Urothelium cell line (cell line): ENCODE data around the gene ATXN2L.
"Not testable (repeated sequence)": the region's sequence is repeated elsewhere in the genome, so short reads cannot be mapped to it uniquely, and the experiment has no call there.

ENCODE experiments used
- DNase-seq: peaks from one replicate; pipeline ENCODE4 v3.0.0; 2011; ENCODE audit warnings: low spot score, mixed read lengths
- FAIRE-seq: peaks from 2 replicates; lab custom pipeline; 2011; peaks lifted over from hg19 to GRCh38; lab: Jason Lieb, UNC

The ATXN2L gene

DNA sequence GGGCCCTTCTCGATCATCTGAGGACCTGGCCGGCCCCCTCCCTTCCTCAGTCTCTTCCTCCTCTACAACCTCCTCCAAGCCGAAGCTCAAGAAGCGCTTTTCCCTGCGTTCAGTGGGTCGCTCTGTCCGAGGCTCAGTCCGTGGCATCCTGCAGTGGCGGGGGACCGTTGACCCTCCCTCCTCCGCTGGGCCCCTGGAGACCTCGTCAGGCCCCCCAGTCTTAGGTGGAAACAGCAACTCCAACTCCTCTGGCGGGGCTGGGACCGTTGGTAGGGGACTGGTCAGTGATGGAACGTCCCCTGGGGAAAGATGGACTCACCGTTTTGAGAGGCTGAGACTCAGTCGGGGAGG, 43.6 kb downstream of the ATXN2L start:
- DNase-seq = no peak
- FAIRE-seq = no peak

DNA sequence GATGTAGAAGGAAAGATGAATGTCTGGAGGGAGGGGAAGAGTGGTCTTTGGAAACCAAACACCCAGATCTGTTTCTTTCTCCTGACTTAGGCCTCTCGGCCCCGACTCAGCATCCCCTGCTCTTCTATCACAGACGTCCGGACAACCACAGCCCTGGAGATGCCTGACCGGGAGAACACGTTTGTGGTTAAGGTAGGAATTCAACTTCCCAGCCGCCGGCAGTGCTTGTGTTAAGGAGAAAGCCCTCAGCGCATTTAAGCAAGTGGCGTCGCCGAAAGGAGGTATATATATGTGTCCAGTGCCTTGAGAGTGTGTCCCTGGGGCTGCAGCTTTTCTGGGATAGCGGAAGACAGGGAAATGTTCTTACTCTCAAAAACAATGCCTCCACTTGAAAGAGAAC, 44.4 kb downstream of the ATXN2L start:
- DNase-seq = no peak
- no peak for FAIRE-seq

DNA sequence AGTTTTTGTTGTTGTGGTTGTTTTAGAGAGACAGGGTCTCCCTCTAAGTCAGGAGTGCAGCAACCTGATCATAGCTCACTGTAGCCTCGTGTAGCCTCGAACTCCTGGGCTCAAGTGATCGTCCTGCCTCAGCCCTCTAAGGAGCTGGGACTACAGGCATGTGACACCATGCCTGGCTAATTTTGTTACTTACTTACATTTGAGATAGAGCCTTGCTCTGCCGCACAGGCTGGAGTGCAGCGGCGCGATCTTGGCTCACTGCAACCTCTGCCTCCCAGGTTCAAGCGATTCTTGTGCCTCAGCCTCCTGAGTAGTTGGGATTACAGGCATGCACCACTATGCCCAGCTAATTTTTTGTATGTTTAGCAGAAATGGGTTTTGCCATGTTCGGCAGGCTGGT, 44.8 kb downstream of the ATXN2L start:
- FAIRE-seq, DNase-seq: not testable (repeated sequence)

DNA sequence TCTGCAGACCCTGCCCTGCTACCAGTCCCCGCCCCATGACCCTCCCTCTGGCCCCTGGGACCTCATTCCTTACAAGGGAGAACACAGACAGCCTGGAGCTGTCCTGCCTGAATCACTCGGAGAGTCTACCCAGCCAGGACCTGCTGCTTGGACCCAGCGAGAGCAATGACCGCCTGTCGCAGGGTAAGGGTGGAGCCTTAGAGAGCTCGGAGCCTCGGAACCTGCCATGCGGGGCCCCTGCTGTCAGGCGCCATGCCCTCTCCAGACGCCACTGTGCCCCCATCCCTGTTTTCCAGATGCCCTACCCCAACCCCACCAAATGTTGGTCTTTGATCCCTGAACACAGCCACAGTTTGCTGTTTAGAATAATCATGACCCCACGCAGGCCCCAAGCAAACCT, 46.4 kb downstream of the ATXN2L start:
- no peak for FAIRE-seq

DNA sequence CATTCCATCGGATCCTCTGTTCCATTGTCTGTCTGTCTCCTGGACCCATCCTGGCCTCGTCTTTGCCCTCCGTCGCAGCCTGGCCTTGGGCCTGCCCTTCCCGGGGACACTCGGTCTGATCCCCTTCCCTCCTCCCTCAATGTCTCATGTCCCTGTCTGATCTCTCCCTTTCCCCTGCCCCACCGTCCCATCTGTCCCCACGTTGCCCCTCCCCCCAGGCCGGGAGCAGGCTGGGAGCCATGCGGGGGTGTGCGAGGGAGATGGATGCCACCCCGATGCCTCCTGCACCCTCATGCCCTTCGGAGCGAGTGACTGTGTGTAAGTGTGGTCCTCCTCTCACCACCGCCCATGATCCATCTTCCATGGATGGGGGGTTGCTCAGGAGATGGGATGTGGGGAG, 50.2 kb downstream of the ATXN2L start:
- FAIRE-seq (no peak), DNase-seq (no peak)

More for the DNA sequence above, 46.4 kb downstream of the ATXN2L start:
- no peak for DNase-seq

DNA sequence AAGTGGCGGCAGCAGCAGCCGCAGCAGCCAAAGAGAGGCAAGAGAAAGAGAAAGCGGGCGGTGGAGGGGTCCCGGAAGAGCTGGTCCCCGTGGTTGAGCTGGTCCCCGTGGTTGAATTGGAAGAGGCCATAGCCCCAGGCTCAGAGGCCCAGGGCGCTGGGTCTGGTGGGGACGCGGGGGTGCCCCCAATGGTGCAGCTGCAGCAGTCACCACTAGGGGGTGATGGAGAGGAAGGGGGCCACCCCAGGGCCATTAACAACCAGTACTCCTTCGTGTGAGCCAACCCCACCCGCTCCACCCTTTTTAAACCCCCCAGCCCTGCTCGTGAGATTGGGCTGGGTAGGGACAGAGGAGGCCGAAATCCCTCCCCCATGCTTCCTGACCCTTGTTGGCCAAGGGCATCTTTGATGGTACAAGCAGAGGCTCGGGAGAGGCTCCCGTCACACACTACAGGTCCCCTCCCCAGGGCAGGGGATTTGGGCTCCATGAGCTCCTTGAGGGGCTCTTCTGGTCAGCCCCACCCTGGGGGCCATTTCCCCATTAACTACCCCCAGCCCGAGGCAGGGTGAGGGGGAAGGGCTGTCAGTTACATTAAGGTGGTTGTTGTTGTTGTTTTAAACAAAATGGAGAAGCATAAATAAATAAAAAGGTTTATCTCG, 50.9 kb downstream of the ATXN2L start:
- DNase-seq = peak; percentile 51

DNA sequence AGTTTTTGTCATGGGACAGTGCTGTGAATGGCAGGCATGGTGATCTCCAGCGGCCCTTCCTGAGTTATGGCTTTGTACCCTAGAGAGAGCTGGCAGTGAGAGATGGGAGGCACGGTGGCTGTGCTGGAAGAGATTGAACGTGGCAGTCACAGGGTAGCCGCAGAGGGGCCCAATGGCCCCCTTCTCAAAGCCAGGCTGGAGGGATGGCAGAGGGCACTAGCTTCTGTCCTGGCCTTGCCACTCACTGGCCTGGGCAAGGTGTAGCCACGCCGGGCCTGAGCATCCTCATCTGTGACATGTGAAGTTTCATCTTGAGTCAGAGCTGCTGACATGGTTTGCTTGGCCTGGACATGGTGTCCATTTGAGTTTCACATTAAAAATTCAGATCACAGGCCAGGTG, 51.6 kb downstream of the ATXN2L start:
- FAIRE-seq = no peak

More for the DNA sequence above, 50.9 kb downstream of the ATXN2L start:
- no peak for FAIRE-seq

DNA sequence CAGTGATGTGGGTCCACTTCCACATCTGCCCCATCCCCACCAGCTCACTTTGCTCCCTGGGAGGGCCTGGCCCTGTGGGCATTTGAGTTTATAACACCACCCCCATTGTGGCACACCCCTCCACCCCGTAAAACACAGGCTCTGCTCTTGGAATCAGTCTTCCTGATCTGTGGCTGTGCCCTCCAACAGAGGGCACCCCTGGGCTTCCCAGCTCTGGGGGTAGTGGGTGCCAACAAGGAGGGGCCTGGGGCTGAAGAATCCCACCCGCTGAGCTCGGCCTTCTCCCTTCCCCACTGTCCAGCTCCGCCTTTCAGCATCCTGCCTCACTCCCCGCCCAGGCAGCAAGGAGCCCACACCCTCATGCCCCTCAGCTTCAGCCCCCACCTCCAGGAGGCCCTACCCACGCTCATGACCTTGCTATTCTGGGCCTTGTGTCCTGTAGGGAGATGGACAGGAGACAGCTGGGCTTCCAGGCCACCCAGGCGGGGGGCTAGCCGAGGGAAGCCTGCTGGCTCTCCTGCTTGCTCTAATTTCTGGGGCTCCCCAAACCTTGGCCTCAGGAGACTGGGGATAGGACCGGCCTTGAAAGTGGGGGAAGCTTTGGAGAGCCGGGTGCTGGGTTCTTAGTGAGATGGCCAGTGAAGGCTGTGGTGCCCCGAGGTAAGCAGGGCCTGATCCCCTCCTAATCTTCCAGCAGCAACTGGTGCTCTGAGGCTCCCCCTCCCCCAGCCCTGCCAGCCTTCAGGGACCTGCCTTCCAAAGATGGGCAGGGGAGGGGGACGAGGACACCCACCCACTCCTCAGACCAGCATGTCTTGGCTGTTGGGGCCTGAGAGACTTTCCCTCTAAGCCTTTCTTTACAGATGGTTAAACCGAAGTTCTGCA, 52.6 kb downstream of the ATXN2L start:
- DNase-seq (no peak), FAIRE-seq (no peak)

More for the DNA sequence above, 51.6 kb downstream of the ATXN2L start:
- DNase-seq = no peak

DNA sequence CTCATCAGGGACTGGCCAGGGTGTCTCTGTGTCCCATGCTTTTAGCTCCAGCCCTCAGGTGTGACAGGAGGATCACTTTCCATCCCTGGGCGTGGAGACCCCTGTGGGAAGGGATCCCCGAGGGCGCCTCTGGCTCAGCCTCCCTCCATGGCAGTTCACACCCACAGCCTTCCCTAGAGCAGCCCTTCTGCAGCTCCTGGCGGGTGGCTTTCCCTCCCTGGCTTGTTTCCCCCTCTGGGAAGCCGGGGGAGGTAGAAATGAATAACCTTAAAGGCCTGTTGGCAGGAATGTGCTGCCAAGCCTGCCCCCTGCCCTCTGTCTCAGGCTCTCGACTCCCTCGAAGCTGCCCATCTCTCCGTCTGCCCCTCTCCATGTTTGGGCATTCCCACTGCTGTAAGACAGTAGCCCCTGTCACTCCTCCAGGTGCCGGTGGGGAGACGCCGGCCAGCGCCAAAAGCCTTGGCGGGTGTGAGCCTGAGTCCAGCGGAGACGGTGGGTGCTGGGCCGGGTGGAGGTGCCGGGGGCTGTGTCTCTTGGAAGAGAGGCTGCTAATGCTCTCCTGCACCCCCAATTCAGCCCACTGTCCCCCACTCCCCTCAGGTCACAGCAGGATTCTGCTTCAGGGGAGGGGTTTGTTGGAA, 53.3 kb downstream of the ATXN2L start:
- no peak for FAIRE-seq

DNA sequence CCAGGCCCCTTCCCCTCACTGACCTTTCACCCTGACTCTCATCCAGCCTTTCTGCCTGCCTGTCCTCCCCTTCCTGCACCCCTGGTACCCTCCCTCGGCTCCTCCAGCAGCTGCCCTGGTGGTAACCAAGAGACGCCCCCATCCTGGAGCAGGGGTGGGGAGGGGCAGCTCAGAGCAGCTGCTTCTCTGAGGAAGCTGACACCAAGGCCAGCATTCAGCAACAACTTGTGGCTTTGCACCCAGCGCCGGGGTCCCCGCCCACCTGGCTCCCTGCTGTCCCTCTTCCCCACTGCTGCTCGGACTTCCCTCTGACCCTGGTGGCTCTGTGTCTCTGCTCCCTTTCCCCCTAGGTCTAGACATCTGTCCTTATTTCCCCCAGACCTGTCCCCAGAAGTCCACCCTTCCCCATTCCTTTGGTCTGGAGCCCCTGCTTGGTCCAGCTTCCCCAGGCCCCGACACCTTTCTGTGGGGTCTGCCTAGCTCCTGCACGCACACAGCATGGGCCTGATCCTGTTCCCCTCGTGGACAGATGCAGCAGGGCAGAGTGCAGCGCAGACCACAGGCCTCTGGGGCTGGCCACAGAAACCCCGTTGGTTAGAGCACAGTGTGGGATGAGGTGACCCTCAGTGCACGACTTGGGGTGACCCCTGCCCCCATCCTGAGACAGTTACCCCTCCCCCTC, 54.3 kb downstream of the ATXN2L start:
- DNase-seq (no peak), FAIRE-seq (no peak)

More for the DNA sequence above, 53.3 kb downstream of the ATXN2L start:
- no peak for DNase-seq

DNA sequence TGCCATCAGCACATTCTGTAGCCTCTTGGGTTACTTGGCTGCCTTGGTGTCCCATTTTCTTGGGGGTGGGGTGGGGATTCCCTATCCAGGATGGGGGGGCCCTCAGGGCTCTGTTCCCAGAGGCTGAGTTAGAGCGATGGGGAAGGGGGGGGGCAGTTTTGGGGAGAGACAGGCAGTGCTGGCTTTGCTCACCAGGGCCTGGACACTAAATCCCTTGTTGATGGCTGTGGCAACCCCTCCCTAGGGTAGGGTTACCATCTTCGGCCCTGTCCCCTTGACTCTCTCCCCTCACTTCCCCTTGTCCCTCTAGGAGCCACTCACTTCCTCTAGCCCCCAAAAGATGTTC, 54.8 kb downstream of the ATXN2L start:
- FAIRE-seq (no peak), DNase-seq (no peak)

DNA sequence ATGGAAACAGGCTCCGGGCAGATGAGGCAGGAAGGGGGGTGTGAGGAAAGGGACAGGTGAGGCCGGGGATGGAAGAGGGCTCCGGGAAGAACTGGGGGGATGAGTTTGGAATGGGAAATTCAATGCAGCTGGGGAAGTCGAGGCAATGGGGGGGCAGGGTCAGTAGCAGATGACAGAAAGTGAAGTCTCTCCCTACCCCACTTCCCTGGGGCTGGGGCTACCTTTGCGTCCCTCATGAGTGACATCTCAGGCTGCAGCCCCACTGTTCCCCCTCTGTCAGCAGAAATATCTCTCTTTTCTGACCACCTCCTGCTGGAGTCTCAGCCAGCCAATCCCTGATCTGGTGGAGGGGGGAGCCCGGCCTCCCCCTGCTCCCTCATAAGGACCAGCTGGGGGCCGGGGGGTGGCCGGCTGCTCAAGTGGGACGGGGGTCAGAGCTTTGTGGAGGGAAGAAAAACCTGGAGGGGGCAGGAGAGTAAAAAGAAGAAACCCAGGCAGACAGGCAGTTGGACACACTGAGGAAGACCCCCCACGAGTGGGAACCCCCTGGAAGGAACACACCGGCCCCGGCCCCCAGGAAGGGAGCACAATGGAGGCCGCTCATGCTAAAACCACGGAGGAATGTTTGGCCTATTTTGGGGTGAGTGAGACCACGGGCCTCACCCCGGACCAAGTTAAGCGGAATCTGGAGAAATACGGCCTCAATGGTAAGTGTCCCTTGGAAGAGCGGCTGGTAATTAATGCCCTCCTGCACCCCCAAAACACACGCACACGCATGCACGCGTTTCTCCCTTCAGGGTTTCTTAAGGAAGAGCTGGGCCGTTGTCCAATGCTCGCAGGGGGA, 55.5 kb downstream of the ATXN2L start, which contains the start of gene ATP2A1:
Gene ATP2A1, plus strand, starts transcription at position 406 of the 844 bp plus-strand sequence. Its CDS starts 184 bp downstream, at position 590.
- DNase-seq (no peak), FAIRE-seq (no peak)

DNA sequence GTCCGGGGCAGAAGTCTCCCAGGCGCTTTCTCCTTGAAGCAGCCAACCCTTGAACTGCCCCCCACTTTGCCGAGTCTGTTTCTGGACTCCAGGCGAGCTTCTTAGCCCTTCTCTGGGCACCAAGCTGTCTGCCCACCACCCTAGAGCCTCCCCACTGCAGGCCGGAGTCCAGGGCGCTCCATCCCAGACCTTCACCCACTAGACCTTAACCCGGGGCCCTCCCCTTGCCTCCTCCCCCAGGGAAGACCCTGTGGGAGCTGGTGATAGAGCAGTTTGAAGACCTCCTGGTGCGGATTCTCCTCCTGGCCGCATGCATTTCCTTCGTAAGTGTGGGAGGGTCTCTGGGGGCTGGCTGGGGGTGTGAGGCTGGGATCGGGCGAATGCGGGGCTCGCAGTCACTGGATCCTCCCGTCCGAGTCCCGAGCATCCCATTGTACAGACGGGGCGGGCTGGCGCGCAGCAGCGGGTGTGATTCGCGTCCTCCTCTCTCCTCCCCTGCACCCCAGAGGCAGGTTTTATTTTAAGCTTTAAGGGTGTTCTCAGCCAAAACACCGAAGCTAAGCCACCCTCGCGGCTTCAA, 56.6 kb downstream of the ATXN2L start:
- FAIRE-seq = no peak
- DNase-seq = no peak

DNA sequence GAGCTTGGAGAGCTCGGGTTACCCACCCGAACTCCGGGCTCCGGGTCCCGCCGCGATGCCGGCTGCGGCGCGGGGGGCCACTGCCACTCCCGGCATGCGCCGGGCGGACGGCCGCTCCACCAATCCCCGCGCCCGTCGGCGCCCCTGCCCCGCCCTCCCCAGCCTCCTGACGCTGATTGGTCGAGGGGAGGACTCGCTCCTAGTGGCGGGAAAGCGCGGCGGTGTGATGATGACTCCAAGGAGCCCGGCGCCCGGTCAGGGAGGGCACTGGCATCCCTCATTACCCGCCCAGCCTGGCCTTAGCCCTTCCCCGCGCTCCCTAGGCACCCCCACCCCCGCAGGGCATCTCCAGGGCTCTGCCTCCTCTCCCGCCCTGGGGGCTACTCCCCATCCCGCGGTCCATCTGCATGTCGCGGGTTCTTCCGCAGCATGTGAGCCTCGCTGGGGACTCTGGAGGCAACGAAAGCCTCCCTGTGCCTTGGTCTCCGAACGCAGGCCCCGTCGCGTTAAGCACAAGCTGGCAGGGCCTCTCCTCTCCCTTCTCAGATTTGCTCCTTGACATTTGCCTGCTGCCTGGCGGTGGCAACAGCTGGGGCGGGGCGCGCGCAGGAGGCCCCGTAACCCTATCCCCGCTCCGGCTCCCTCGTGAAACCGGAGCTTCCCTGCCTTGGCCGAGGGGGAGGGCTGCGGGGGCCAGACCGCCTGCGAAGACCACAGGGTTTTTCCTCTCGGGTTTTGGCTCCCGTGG, 57.2 kb downstream of the ATXN2L start:
- DNase-seq (peak; percentile 95), FAIRE-seq (peak; percentile 63)

DNA sequence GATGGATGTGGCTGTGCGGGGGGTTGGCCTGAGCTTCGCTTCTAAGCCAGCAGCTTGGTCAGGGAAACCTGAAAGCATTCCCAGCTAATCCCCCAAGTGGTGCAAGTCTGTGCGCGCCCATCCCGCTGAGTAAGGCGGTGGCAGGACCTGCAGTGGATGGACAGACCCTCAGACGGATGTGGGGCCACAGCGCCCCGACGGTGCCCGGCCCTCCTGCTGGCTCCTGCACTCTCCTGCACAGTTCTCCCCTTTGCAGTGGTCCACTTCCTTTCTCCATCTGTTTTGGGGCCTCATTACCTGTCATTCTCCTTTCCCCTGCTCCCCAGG, 57.8 kb downstream of the ATXN2L start:
- DNase-seq (no peak), FAIRE-seq (no peak)

DNA sequence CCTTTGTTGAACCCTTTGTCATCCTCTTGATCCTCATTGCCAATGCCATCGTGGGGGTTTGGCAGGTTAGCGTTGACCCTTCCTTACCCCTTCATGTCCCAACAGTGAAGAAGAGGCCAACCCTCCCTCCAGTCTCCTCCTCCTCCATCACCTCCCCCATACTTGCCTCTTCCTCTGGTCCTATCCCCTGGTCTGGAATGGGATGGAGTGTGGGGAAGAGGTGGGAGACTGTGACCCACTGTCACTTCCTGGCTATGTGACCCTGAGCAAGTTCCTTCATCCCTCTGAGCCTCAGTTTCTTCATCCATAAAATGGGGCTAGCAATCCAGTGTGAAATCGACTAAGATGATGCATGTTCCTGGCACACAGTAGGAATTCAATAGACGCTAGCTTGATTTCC, 58.2 kb downstream of the ATXN2L start:
- FAIRE-seq (no peak), DNase-seq (no peak)

DNA sequence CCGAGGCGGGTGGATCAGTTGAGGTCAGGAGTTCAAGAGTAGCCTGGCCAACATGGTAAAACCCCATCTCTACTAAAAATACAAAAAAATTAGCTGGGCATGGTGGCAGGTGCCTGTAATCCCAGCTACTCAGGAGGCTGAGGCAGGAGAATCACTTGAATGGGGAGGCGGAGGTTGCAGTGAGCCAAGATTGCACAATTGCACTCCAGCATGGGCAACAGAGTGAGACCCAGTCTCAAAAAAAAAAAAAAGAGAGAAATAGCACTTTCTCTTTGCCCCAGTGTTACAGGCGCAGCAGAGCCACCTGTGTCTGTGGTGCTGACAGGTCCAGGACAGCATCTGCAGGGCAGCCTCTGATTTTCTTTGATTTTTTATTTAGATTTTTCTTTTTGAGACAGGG, 58.8 kb downstream of the ATXN2L start:
- not testable (repeated sequence) for DNase-seq, FAIRE-seq

DNA sequence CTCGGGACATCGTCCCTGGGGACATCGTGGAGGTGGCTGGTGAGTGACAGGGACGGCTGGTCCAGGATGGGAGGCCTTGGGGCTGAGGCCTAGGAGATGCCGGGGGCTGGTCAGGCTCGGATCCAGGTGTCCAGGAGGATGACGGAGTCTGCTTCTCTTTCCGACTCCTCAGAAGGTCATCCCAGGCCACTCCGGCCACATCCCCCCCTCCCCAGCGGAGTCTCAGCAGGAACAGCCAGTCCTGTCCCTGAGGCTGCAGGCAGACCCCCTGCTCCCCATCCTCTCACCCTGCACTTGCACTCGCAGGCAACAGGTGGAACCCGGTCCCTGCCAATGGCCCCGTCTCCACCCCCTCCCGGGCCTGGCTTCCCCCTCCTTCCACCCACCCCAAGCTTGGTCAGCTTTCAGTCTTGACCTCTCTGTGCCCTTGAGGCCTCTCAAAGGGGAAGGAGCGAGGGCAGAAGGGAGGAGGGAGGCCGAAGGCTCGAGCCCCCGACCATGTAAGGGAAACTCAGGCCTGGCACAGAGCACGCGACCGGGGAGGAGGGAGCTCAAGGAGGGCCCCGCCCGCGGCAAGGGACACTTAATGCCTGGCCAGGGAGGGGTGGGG, 59.9 kb downstream of the ATXN2L start:
- FAIRE-seq (no peak), DNase-seq (no peak)
